Measurements from ENCODE around the gene DGKB. TPM values are rescaled to one million over a fixed set of nuclear protein-coding genes. Genes with fewer than 3 reads are reported as not detected.

The DGKB gene
- total RNA-seq, 1 experiment from 2014 or later: not detected

DNA sequence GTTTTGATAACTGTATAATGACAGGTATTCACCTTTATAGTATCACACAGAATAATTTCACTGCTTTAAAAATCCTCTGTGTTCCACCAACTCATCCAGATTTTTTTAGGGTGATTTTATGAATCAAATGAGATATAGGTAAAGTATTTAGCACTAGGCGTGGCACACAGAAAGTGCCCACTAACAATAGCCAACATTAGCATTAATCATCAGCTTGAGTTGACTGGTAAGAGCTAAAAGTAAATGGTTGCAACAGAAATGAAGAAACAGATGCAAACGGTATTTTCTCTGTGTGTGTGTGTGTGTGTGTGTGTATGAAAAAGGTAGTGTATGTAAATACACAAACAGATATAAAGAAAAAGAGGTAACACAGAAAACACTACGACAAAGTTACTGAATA is 534.3 kb downstream of the DGKB start:
- Mint-ChIP-seq H3K4me1 (ENCODE audit: insufficient read depth, unreplicated experiment) (peaks cover 6% of the 10 kb centered on the region), H3K27me3 (ENCODE audit: insufficient read depth, unreplicated experiment) (no peaks in the 10 kb centered on the region), H3K36me3 (ENCODE audit: insufficient read depth, unreplicated experiment) (no peaks in the 10 kb centered on the region), H3K4me3 (ENCODE audit: unreplicated experiment) (no peak overlapping the region), H3K9me3 (ENCODE audit: unreplicated experiment) (no peaks in the 10 kb centered on the region), H3K27ac (ENCODE audit: low read depth, unreplicated experiment) (no peak overlapping the region)
- ChIA-PET CTCF (interaction anchor here (0.6 kb wide), 1 partner anchor 10 kb away, joined by 4 read pairs; no protein-coding TSS in a partner anchor), POLR2A (no interaction called here)
- intact Hi-C loops (cut with micrococcal nuclease): no loop called here
- no peak for TF ChIP-seq CTCF (IDR thresholded peaks at IDR 0.05; ENCODE audit: unreplicated experiment)
- peak; percentile 10 for DNase-seq (ENCODE audit: unreplicated experiment)
- no TSS peak for BruUV-seq (replicated peaks)

- DNase-seq (ENCODE audit: unreplicated experiment): no peak
- BruUV-seq (replicated peaks): no TSS peak
- no peak for TF ChIP-seq CTCF (IDR thresholded peaks at IDR 0.05; ENCODE audit: unreplicated experiment)
- POLR2A ChIA-PET: no interaction called here
- Mint-ChIP-seq H3K4me1 (ENCODE audit: insufficient read depth, unreplicated experiment) (no peaks in the 10 kb centered on the region), H3K27ac (ENCODE audit: low read depth, unreplicated experiment) (no peak overlapping the region), H3K9me3 (ENCODE audit: unreplicated experiment) (no peaks in the 10 kb centered on the region), H3K27me3 (ENCODE audit: insufficient read depth, unreplicated experiment) (no peaks in the 10 kb centered on the region), H3K36me3 (ENCODE audit: insufficient read depth, unreplicated experiment) (no peaks in the 10 kb centered on the region), H3K4me3 (ENCODE audit: unreplicated experiment) (no peak overlapping the region)
- CTCF ChIA-PET: no interaction called here
- intact Hi-C loops (cut with micrococcal nuclease): no loop called here
Measured at GRCh38 chr7:14351167-14351566, 551.4 kb downstream of the DGKB start.

DNA sequence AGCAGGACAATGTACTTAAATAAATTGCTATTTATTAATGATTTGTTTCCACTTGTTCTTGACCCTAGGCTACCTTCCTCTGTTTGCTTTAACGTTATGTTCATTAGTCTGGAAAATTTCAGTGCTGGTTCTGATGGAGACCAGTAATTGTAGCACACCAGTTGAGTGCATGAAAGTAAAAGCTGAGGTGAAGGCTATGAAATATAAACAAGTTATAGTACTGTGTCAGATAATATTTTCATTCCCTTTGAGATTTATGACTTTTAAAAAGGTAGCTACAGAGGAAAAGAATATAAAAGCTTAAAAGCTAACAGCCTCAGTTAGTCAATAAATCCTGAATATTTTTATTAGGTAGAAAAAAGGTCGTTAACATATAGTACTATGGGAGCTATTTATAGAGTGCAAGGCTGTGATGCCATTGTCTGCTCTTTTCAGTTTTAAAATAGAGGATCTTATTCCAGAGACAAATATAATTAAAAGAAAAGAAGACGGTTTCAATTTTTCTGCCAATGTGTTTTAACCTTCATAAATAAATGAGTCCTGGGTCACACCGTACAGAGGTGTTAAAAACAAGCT is 561.3 kb downstream of the DGKB start:
- Mint-ChIP-seq H3K4me3 (ENCODE audit: unreplicated experiment) (no peak overlapping the region), H3K27me3 (ENCODE audit: insufficient read depth, unreplicated experiment) (no peaks in the 10 kb centered on the region), H3K4me1 (ENCODE audit: insufficient read depth, unreplicated experiment) (no peaks in the 10 kb centered on the region), H3K36me3 (ENCODE audit: insufficient read depth, unreplicated experiment) (no peaks in the 10 kb centered on the region), H3K27ac (ENCODE audit: low read depth, unreplicated experiment) (no peak overlapping the region), H3K9me3 (ENCODE audit: unreplicated experiment) (no peaks in the 10 kb centered on the region)
- BruUV-seq (replicated peaks): no TSS peak
- CTCF ChIA-PET: no interaction called here
- DNase-seq (ENCODE audit: unreplicated experiment): no peak
- POLR2A ChIA-PET: no interaction called here
- TF ChIP-seq CTCF (IDR thresholded peaks at IDR 0.05; ENCODE audit: unreplicated experiment): no peak
- intact Hi-C loops (cut with micrococcal nuclease): no loop called here

GRCh38 chr7:14340393-14341074 is 562.0 kb downstream of the DGKB start:
- no TSS peak for BruUV-seq (replicated peaks)
- Mint-ChIP-seq H3K27me3 (ENCODE audit: insufficient read depth, unreplicated experiment) (no peaks in the 10 kb centered on the region), H3K36me3 (ENCODE audit: insufficient read depth, unreplicated experiment) (no peaks in the 10 kb centered on the region), H3K4me3 (ENCODE audit: unreplicated experiment) (no peak overlapping the region), H3K4me1 (ENCODE audit: insufficient read depth, unreplicated experiment) (no peaks in the 10 kb centered on the region), H3K9me3 (ENCODE audit: unreplicated experiment) (no peaks in the 10 kb centered on the region), H3K27ac (ENCODE audit: low read depth, unreplicated experiment) (no peak overlapping the region)
- ChIA-PET CTCF (interaction anchor here (0.6 kb wide), 2 partner anchors 123 to 338 kb away, joined by 4 to 5 read pairs; no protein-coding TSS in a partner anchor), POLR2A (no interaction called here)
- DNase-seq (ENCODE audit: unreplicated experiment): no peak
- intact Hi-C loops (cut with micrococcal nuclease): no loop called here
- no peak for TF ChIP-seq CTCF (IDR thresholded peaks at IDR 0.05; ENCODE audit: unreplicated experiment)

Measured in MCF 10A (cell line).